Nephron (organoid): ENCODE measurements around the gene PRDM16.
"Not testable (repeated sequence)": the region's sequence is repeated elsewhere in the genome, so short reads cannot be mapped to it uniquely, and the experiment has no call there.

ENCODE experiments used
- H3K27ac Mint-ChIP-seq, 3 experiments: 2 replicates each; pipeline ENCODE4 v1.8.0; 2020; ENCODE audit warnings: mixed read lengths in 3 of 3, mild to moderate bottlenecking in 2 of 3, moderate library complexity in 1 of 3
- H3K27me3 Mint-ChIP-seq: 2 replicates; pipeline ENCODE4 v1.8.0; 2021; ENCODE audit warnings: low read depth, mild to moderate bottlenecking, moderate library complexity, mixed read lengths
- H3K36me3 Mint-ChIP-seq: 2 replicates; pipeline ENCODE4 v1.8.0; 2020; ENCODE audit warnings: low read depth, mixed read lengths
- H3K4me1 Mint-ChIP-seq: 2 replicates; pipeline ENCODE4 v1.8.0; 2020; ENCODE audit warnings: mixed read lengths
- H3K4me3 Mint-ChIP-seq, 3 experiments: 2 replicates each; pipeline ENCODE4 v1.8.0; 2020; ENCODE audit warnings: mild to moderate bottlenecking in 3 of 3, mixed read lengths in 3 of 3, moderate library complexity in 2 of 3
- H3K9me3 Mint-ChIP-seq: 2 replicates; pipeline ENCODE4 v1.8.0; 2020; ENCODE audit warnings: mixed read lengths
- CTCF ChIP-seq, 3 experiments: fragments of 200-600 bp; sonication (generic); IDR thresholded peaks; one replicate each; pipeline ENCODE4 v1.5.0; 2021; ENCODE audit warnings: antibody characterized with exemption in 3 of 3; ENCODE audit not compliant: unreplicated experiment in 3 of 3

PRDM16 gene

GRCh38 chr1:3237570-3237969 lies 168.6 kb downstream of the PRDM16 start:
- H3K36me3 Mint-ChIP-seq: no peaks in the 10 kb centered on the region
- no peak overlapping the region for H3K27ac Mint-ChIP-seq
- TF ChIP-seq CTCF (IDR thresholded peaks at IDR 0.05; ENCODE audit: unreplicated experiment in 3 of 3): no peak
- H3K4me3 Mint-ChIP-seq: no peak overlapping the region
- H3K4me1 Mint-ChIP-seq: no peaks in the 10 kb centered on the region
- H3K9me3 Mint-ChIP-seq: no peaks in the 10 kb centered on the region
- H3K27me3 Mint-ChIP-seq: peaks cover 48% of the 10 kb centered on the region

- no peak for TF ChIP-seq CTCF (IDR thresholded peaks at IDR 0.05; ENCODE audit: unreplicated experiment in 3 of 3)
- no peaks in the 10 kb centered on the region for H3K36me3 Mint-ChIP-seq
- H3K4me3 Mint-ChIP-seq: no peak overlapping the region
- H3K27ac Mint-ChIP-seq: no peak overlapping the region
- no peaks in the 10 kb centered on the region for H3K4me1 Mint-ChIP-seq
- no peaks in the 10 kb centered on the region for H3K9me3 Mint-ChIP-seq
- peaks cover 47% of the 10 kb centered on the region for H3K27me3 Mint-ChIP-seq
These were observed 169.1 kb downstream of the PRDM16 start for GRCh38 chr1:3237994-3238702.

GRCh38 chr1:3238703-3239278 lies 169.8 kb downstream of the PRDM16 start:
- Mint-ChIP-seq H3K36me3 (no peaks in the 10 kb centered on the region), H3K9me3 (no peaks in the 10 kb centered on the region), H3K4me3 (no peak overlapping the region), H3K27me3 (peaks cover 49% of the 10 kb centered on the region), H3K27ac (no peak overlapping the region), H3K4me1 (no peaks in the 10 kb centered on the region)
- TF ChIP-seq CTCF (IDR thresholded peaks at IDR 0.05; ENCODE audit: unreplicated experiment in 3 of 3): no peak

GRCh38 chr1:3239991-3240390 lies 171.0 kb downstream of the PRDM16 start:
- H3K27ac Mint-ChIP-seq, H3K4me1 Mint-ChIP-seq, H3K9me3 Mint-ChIP-seq, H3K36me3 Mint-ChIP-seq, H3K4me3 Mint-ChIP-seq: not testable (repeated sequence)
- H3K27me3 Mint-ChIP-seq: peaks cover 56% of the 10 kb centered on the region

GRCh38 chr1:3240524-3241235 lies 171.7 kb downstream of the PRDM16 start:
- Mint-ChIP-seq H3K36me3 (no peaks in the 10 kb centered on the region), H3K27me3 (peaks cover 63% of the 10 kb centered on the region), H3K27ac (no peak overlapping the region), H3K4me1 (peaks cover 6% of the 10 kb centered on the region), H3K4me3 (no peak overlapping the region), H3K9me3 (no peaks in the 10 kb centered on the region)
- no peak for TF ChIP-seq CTCF (IDR thresholded peaks at IDR 0.05; ENCODE audit: unreplicated experiment in 3 of 3)

- TF ChIP-seq CTCF (IDR thresholded peaks at IDR 0.05; ENCODE audit: unreplicated experiment in 3 of 3): no peak
- Mint-ChIP-seq H3K36me3 (no peaks in the 10 kb centered on the region), H3K27ac (no peak overlapping the region), H3K4me1 (peaks cover 8% of the 10 kb centered on the region), H3K27me3 (peaks cover 68% of the 10 kb centered on the region), H3K9me3 (no peaks in the 10 kb centered on the region), H3K4me3 (no peak overlapping the region)
These were observed 172.2 kb downstream of the PRDM16 start for GRCh38 chr1:3241236-3241550.
